HEK293 (cell line): ENCODE results near the gene RSBN1L.

ENCODE experiments used
- CTCF ChIA-PET: fragments of 350-600 bp; formaldehyde crosslinking; extraction: SDS; loops from one replicate; lab custom pipeline; 2021; ENCODE audit warnings: antibody characterized with exemption; lab: Yijun Ruan, JAX
- POLR2A ChIA-PET: fragments of 300-600 bp; formaldehyde crosslinking; extraction: SDS; loops from one replicate; lab custom pipeline; 2020; ENCODE audit warnings: antibody characterized with exemption, inconsistent platforms; lab: Yijun Ruan, JAX
- H3K27ac ChIP-seq: fragments of 200-500 bp; sonication (Bioruptor generic); 2 replicates; pipeline ENCODE4 v1.5.1; 2014; ENCODE audit warnings: low read depth, low read length, control low read depth, inconsistent platforms; ENCODE audit errors: extremely low read depth
- H3K36me3 ChIP-seq, 2 experiments: fragments of 200-500 bp in 1 of 2; sonication (Bioruptor generic) in 1 of 2; 1 replicate in 1 of 2; 2 replicates in 1 of 2; pipeline ENCODE4 v1.5.1; 2014 to 2017; ENCODE audit warnings: inconsistent platforms in 2 of 2, low read length in 2 of 2; ENCODE audit not compliant: control insufficient read depth in 2 of 2, insufficient read depth in 1 of 2
- H3K4me1 ChIP-seq: fragments of 200-500 bp; sonication (Bioruptor generic); 2 replicates; pipeline ENCODE4 v1.5.1; 2014; ENCODE audit warnings: mild to moderate bottlenecking, low read length, inconsistent platforms; ENCODE audit not compliant: control insufficient read depth, insufficient read depth
- H3K4me3 ChIP-seq: 2 replicates; pipeline ENCODE4 v1.5.1; 2011; ENCODE audit warnings: low read depth, mild to moderate bottlenecking, control low read depth, low read length, moderate library complexity
- H3K9me3 ChIP-seq: fragments of 200-500 bp; sonication (Bioruptor generic); 2 replicates; pipeline ENCODE4 v1.5.1; 2014; ENCODE audit warnings: low read depth, low read length, inconsistent platforms; ENCODE audit not compliant: control insufficient read depth, insufficient read depth
- BCL11B ChIP-seq: fragments of 450-650 bp; formaldehyde crosslinking; IDR thresholded peaks from 2 replicates; pipeline ENCODE4 v1.5.1; 2016; ENCODE audit warnings: low read depth, missing biosample characterization, missing genetic modification characterization
- HOXC10 ChIP-seq: sonication (generic); formaldehyde crosslinking; IDR thresholded peaks from 2 replicates; pipeline ENCODE4 v1.8.1; 2023; ENCODE audit warnings: mild to moderate bottlenecking, missing genetic modification reagents
- IKZF3 ChIP-seq: fragments of 450-650 bp; IDR thresholded peaks from 2 replicates; pipeline ENCODE4 v1.5.0; 2018; ENCODE audit warnings: missing biosample characterization, mild to moderate bottlenecking, missing genetic modification characterization, moderate library complexity
- KLF16 ChIP-seq: fragments of 450-650 bp; formaldehyde crosslinking; IDR thresholded peaks from 2 replicates; pipeline ENCODE4 v1.5.1; 2017; ENCODE audit warnings: missing biosample characterization, missing genetic modification characterization
- SETDB1 ChIP-seq: IDR thresholded peaks from one replicate; pipeline ENCODE4 v1.6.1; 2017; ENCODE audit warnings: mild to moderate bottlenecking, low read length, moderate library complexity, mixed read lengths; ENCODE audit not compliant: insufficient read length
- ZNF138 ChIP-seq: fragments of 450-650 bp; formaldehyde crosslinking; IDR thresholded peaks from 2 replicates; pipeline ENCODE4 v1.5.1; 2016; ENCODE audit warnings: missing biosample characterization, missing genetic modification characterization, borderline replicate concordance
- ZNF16 ChIP-seq: fragments of 450-650 bp; formaldehyde crosslinking; IDR thresholded peaks from 2 replicates; pipeline ENCODE4 v1.5.1; 2016; ENCODE audit warnings: low read depth, missing biosample characterization, missing genetic modification characterization
- ZNF174 ChIP-seq: fragments of 450-650 bp; formaldehyde crosslinking; IDR thresholded peaks from 2 replicates; pipeline ENCODE4 v1.5.0; 2017; ENCODE audit warnings: missing biosample characterization, mild to moderate bottlenecking, missing genetic modification characterization
- ZNF214 ChIP-seq: fragments of 450-650 bp; formaldehyde crosslinking; IDR thresholded peaks from 2 replicates; pipeline ENCODE4 v1.5.1; 2017; ENCODE audit warnings: missing biosample characterization, mild to moderate bottlenecking, missing genetic modification characterization, borderline replicate concordance
- ZNF24 ChIP-seq: fragments of 450-650 bp; formaldehyde crosslinking; IDR thresholded peaks from 2 replicates; pipeline ENCODE4 v1.5.1; 2016; ENCODE audit warnings: missing biosample characterization, missing genetic modification characterization
- ZNF274 ChIP-seq, 2 experiments: fragments of 200-500 bp in 1 of 2; fragments of 450-650 bp in 1 of 2; sonication (Bioruptor generic) in 1 of 2; formaldehyde crosslinking in 1 of 2; IDR thresholded peaks; 2 replicates each; pipeline versions ENCODE4 v1.5.1 to v1.6.1; 2014 to 2016; ENCODE audit warnings: borderline replicate concordance in 1 of 2, inconsistent platforms in 1 of 2, low read length in 1 of 2, missing biosample characterization in 1 of 2, missing genetic modification characterization in 1 of 2
- ZNF280D ChIP-seq: fragments of 450-650 bp; formaldehyde crosslinking; IDR thresholded peaks from 2 replicates; pipeline ENCODE4 v1.5.1; 2016; ENCODE audit warnings: missing biosample characterization, missing genetic modification characterization
- ZNF335 ChIP-seq: fragments of 450-650 bp; formaldehyde crosslinking; conservative IDR thresholded peaks from 2 replicates; pipeline ENCODE4 v1.5.1; 2016; ENCODE audit warnings: missing biosample characterization, missing genetic modification characterization
- ZNF426 ChIP-seq: fragments of 450-650 bp; formaldehyde crosslinking; IDR thresholded peaks from 2 replicates; pipeline ENCODE4 v1.5.1; 2017; ENCODE audit warnings: missing biosample characterization, missing genetic modification characterization, mild to moderate bottlenecking, inconsistent platforms, moderate library complexity
- ZNF555 ChIP-seq: fragments of 450-650 bp; formaldehyde crosslinking; conservative IDR thresholded peaks from 2 replicates; pipeline ENCODE4 v1.5.1; 2017; ENCODE audit warnings: missing biosample characterization, mild to moderate bottlenecking, missing genetic modification characterization, inconsistent platforms
- ZNF639 ChIP-seq: fragments of 450-650 bp; formaldehyde crosslinking; IDR thresholded peaks from 2 replicates; pipeline ENCODE4 v1.5.1; 2016; ENCODE audit warnings: missing biosample characterization, missing genetic modification characterization
- ZNF843 ChIP-seq: fragments of 450-650 bp; formaldehyde crosslinking; IDR thresholded peaks from 2 replicates; pipeline ENCODE4 v1.5.1; 2016; ENCODE audit warnings: missing biosample characterization, missing genetic modification characterization
- ZSCAN16 ChIP-seq: fragments of 450-650 bp; formaldehyde crosslinking; IDR thresholded peaks from 2 replicates; pipeline ENCODE4 v1.5.1; 2016; ENCODE audit warnings: missing biosample characterization, missing genetic modification characterization
- ZSCAN23 ChIP-seq: fragments of 450-650 bp; formaldehyde crosslinking; IDR thresholded peaks from 2 replicates; pipeline ENCODE4 v1.5.1; 2016; ENCODE audit warnings: missing biosample characterization, missing genetic modification characterization
- TF ChIP-seq, protein P1 (sequence below): fragments of 450-650 bp; formaldehyde crosslinking; IDR thresholded peaks from 2 replicates; pipeline ENCODE4 v1.5.1; 2016; ENCODE audit warnings: missing biosample characterization, missing genetic modification characterization, borderline replicate concordance
- TF ChIP-seq, protein P2 (sequence below): IDR thresholded peaks from 2 replicates; pipeline ENCODE4 v1.6.1; 2011; ENCODE audit warnings: mild to moderate bottlenecking, low read depth, low read length, borderline replicate concordance
- TF ChIP-seq, protein P3 (sequence below): fragments of 450-650 bp; IDR thresholded peaks from 2 replicates; pipeline ENCODE4 v1.5.1; 2018; ENCODE audit warnings: missing biosample characterization, missing genetic modification characterization

RSBN1L gene

DNA sequence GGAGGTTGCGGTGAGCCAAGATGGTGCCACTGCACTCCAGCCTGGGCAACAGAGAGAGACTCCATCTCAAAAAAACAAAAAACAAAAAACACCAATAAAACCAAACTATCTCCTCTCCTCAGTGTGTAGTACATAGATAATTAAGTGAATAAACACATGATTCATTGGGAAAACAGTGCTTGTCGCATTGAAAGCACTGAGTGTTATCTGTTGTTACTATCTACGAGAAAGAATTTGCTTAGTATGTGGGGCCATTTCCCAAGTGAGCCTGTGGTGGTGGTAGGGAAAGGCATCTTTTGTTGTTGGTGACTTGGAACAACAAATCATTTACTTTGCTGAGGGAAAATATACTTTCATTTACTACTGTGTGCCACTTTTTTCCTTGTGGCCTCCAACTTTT lies 42.6 kb downstream of the RSBN1L start (continued):
- TF ChIP-seq, protein P1, sequence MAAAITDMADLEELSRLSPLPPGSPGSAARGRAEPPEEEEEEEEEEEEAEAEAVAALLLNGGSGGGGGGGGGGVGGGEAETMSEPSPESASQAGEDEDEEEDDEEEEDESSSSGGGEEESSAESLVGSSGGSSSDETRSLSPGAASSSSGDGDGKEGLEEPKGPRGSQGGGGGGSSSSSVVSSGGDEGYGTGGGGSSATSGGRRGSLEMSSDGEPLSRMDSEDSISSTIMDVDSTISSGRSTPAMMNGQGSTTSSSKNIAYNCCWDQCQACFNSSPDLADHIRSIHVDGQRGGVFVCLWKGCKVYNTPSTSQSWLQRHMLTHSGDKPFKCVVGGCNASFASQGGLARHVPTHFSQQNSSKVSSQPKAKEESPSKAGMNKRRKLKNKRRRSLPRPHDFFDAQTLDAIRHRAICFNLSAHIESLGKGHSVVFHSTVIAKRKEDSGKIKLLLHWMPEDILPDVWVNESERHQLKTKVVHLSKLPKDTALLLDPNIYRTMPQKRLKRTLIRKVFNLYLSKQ (tag by site-specific recombination), result no peak
- no peak for TF ChIP-seq ZNF555 (tag by site-specific recombination)
- TF ChIP-seq ZSCAN23 (tag by site-specific recombination), result no peak
- TF ChIP-seq ZNF174 (tag by site-specific recombination), result no peak

DNA sequence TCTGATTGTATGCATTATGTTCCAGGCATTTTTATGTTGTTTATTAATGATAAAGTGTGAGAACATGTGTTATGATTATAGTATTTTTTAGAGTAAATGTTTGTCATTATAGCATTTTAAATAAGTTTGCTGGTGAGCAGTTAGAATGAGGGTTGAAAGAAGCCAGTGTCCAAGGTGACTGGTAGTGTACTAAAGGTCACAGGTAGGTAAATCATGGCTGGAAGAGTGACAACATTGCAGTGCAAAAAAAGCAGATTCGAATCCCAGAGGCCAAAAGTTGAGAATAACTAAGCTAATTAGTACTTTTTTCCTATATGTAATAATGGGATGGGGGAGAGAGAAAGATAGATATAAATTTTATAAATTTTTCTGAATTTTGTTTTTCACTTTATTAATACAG lies 44.0 kb downstream of the RSBN1L start:
- no peak overlapping the region for H3K27ac ChIP-seq
- no peak overlapping the region for H3K4me3 ChIP-seq
- CTCF ChIA-PET, result no interaction called here
- H3K36me3 ChIP-seq, result peaks cover 0 to 11% of the 10 kb centered on the region in 2 experiments; a peak in 1 of 3 replicates
- no peak for TF ChIP-seq ZNF426 (tag by site-specific recombination)
- TF ChIP-seq, all 188 proteins: peak for 0
- Histone ChIP-seq H3K9me3 (no peaks in the 10 kb centered on the region), H3K4me1 (peaks cover 10% of the 10 kb centered on the region)
- POLR2A ChIA-PET, result no interaction called here

DNA sequence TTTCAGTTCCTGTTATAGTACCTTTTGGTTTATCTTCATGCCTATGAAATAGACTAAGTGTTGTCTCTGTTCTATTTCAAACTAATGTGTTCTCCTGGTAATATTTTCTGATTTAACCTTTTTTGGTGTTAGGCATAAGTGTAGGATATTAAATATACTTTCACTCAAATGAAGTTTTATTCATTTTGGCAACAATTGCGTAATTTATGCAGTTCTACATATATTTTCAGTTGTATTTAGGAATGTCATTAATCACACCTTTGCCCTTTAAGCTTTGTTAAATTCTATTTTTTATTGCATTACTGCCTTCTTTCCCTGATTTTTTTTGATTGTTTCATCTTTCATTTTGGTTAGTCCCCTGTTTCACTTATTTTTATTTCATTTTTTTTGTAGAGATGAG lies 47.3 kb downstream of the RSBN1L start:
- H3K4me3 ChIP-seq, result no peak overlapping the region
- ChIA-PET POLR2A (no interaction called here), CTCF (interaction anchor here (0.7 to 1.0 kb wide), 2 partner anchors 16 to 190 kb away, joined by 3 read pairs; no protein-coding TSS in a partner anchor)
- H3K27ac ChIP-seq, result no peak overlapping the region
- no peaks in the 10 kb centered on the region for H3K9me3 ChIP-seq
- peaks cover 0 to 9% of the 10 kb centered on the region in 2 experiments; a peak in 1 of 3 replicates for H3K36me3 ChIP-seq
- peaks cover 6% of the 10 kb centered on the region for H3K4me1 ChIP-seq
- no peak for TF ChIP-seq ZNF138 (tag by site-specific recombination)
- TF ChIP-seq ZNF16 (tag by site-specific recombination), result no peak
- no peak for TF ChIP-seq HOXC10
- no peak for TF ChIP-seq ZNF335 (tag by site-specific recombination)
- TF ChIP-seq ZNF24, result no peak
- no peak for TF ChIP-seq ZNF639 (tag by site-specific recombination)
- TF ChIP-seq ZSCAN16, result no peak
- no peak for TF ChIP-seq KLF16
- TF ChIP-seq SETDB1, result no peak
- TF ChIP-seq IKZF3 (tag by site-specific recombination), result no peak
- no peak for TF ChIP-seq ZNF214 (tag by site-specific recombination)
- no peak for TF ChIP-seq ZNF843 (tag by site-specific recombination)
- TF ChIP-seq, protein P2, sequence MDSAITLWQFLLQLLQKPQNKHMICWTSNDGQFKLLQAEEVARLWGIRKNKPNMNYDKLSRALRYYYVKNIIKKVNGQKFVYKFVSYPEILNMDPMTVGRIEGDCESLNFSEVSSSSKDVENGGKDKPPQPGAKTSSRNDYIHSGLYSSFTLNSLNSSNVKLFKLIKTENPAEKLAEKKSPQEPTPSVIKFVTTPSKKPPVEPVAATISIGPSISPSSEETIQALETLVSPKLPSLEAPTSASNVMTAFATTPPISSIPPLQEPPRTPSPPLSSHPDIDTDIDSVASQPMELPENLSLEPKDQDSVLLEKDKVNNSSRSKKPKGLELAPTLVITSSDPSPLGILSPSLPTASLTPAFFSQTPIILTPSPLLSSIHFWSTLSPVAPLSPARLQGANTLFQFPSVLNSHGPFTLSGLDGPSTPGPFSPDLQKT, result no peak
- TF ChIP-seq, protein P3, sequence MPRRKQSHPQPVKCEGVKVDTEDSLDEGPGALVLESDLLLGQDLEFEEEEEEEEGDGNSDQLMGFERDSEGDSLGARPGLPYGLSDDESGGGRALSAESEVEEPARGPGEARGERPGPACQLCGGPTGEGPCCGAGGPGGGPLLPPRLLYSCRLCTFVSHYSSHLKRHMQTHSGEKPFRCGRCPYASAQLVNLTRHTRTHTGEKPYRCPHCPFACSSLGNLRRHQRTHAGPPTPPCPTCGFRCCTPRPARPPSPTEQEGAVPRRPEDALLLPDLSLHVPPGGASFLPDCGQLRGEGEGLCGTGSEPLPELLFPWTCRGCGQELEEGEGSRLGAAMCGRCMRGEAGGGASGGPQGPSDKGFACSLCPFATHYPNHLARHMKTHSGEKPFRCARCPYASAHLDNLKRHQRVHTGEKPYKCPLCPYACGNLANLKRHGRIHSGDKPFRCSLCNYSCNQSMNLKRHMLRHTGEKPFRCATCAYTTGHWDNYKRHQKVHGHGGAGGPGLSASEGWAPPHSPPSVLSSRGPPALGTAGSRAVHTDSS (tag by site-specific recombination), result no peak
- no peak for TF ChIP-seq ZNF274 (IDR thresholded peaks at IDR 0.05; ENCODE audit: low read length)
- no peak for TF ChIP-seq ZNF274 (tag by site-specific recombination; IDR thresholded peaks at IDR 0.05; ENCODE audit: borderline replicate concordance)
- no peak for TF ChIP-seq BCL11B (tag by site-specific recombination)
- no peak for TF ChIP-seq ZNF280D (tag by site-specific recombination)
